Astrocyte of the spinal cord (primary cell): ENCODE measurements around the gene LGSN.
"Not testable (repeated sequence)": the region's sequence is repeated elsewhere in the genome, so short reads cannot be mapped to it uniquely, and the experiment has no call there.

ENCODE experiments used
- DNase-seq: peaks from one replicate; pipeline ENCODE4 v3.0.0; 2011; ENCODE audit warnings: low read depth, low spot score
- H3K4me3 ChIP-seq: 2 replicates; pipeline ENCODE4 v1.5.1; 2011; ENCODE audit warnings: low read depth, mild to moderate bottlenecking, low read length, moderate library complexity
- CTCF ChIP-seq: IDR thresholded peaks from 2 replicates; pipeline ENCODE4 v1.5.1; 2012; ENCODE audit warnings: low read depth, mild to moderate bottlenecking, low read length, inconsistent platforms
- in situ Hi-C: cut with HindIII; loops from 2 replicates; pipeline ENCODE4 v1.10.0; 2017; ENCODE audit warnings: low sequenced_read_pairs

Gene LGSN

DNA sequence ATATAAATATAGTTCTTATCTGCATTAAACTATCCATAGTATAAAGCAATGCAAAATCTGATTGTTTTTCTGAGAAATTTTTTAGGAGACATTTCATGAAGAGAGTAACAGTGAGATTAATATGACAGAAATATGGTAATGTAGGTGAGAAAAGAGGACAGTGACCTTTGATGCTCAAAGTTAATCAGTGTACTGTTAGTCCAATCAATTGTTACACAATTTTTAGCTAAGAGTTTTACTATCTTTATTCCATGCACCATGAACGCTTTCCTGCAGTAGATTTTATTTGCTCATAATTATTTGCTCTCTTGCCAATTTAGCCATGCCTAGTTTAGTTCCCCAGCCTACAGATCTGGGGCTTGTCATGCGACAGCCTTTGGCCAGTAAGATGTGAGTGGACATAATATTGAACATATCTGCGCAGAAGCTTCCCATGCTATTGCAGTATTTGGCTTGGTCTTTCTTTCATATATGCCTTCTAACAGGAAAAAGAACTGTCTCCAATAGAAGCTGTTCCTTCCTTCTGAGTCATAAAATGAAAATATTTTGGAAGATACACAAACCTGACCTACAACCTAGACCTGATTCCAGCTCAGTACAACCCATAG is 69.8 kb downstream of the LGSN start:
- no peak for TF ChIP-seq CTCF
- in situ Hi-C loops = no loop called here
- H3K4me3 ChIP-seq = no peak overlapping the region
- no peak for DNase-seq

DNA sequence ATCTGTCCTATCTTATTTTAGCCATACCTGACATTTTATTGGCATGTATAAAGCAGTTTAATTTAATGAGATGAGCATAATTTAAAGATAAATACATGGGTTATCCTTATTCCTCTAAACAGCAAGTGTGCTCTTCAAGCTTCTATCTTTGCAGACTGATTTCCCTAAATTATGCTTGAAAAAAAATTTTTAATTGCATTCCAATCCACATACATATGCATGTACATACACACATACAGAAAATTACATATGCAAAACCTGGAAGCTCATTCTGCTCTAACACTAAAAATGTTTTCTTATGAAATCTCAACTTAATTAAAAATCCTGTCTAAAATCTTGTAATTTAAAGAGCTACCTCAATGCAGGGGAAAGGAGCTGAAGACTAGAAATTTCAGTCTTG is 73.2 kb downstream of the LGSN start:
- H3K4me3 ChIP-seq = no peak overlapping the region
- no peak for TF ChIP-seq CTCF
- DNase-seq = no peak
- in situ Hi-C loops = no loop called here

DNA sequence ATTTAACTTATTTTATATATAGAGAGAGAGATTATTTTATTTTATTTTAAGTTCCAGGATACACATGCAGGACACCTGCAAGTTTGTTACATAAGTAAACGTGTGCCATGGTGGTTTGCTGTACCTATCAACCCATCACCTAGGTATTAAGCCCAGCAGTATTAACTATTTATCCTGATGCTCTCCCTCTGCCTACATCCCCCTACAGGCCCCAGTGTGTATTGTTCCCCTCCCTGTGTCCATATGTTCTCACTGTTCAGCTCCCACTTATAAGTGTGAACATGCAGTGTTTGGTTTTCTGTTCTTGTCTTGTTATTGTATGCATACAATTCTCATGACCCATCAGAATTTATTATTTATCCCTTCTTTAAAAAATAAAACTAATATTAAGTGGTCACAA is 73.9 kb downstream of the LGSN start:
- H3K4me3 ChIP-seq = no peak overlapping the region
- TF ChIP-seq CTCF = no peak
- no peak for DNase-seq
- in situ Hi-C loops = no loop called here

GRCh38 chr6:63245420-63245819 is 74.4 kb downstream of the LGSN start:
- no peak overlapping the region for H3K4me3 ChIP-seq
- in situ Hi-C loops = no loop called here
- TF ChIP-seq CTCF = no peak
- no peak for DNase-seq

DNA sequence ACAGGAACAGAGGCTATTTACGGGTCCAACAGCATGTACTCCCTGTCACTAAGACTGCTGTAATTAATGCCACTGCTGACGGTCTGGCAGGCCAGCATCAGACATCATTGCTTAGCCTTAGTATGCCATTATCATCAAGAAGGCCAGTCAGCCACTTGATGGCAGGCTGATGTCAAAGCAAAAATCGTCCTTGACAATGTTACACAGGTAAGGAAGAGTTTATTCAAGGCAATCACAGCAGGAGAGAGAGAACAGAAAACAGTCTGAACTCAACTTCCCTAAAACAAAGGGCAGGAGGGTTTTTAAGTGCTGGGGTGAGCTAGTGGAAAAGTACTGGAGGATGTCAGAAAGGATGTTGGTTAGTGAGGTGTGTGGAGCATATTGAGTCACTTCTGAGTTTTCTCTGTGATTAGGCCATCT is 83.4 kb downstream of the LGSN start:
- DNase-seq = no peak
- TF ChIP-seq CTCF = no peak
- in situ Hi-C loops = no loop called here
- no peak overlapping the region for H3K4me3 ChIP-seq

DNA sequence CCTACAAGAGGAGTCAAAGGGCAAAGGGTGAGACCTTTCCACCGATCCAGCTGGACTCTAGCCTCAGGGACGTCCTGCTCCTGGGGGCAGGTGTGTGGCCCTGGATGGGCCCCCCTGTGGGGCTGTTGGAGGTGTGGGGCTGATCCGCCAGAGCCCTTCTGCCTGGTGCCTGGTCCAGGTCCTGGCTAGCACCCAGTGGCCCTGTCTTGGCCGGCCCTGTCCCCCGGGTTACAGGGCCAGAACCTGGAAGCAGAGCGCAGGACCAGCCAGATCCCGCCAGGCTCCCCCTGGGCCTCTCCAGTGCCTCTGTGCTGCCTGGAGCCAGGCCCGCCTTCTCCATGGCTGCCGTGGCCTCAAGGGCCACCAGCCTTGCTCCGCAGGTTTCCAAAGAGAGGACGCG is 89.3 kb downstream of the LGSN start:
- H3K4me3 ChIP-seq, DNase-seq, in situ Hi-C loops: not testable (repeated sequence)

GRCh38 chr6:63230027-63230426 is 89.8 kb downstream of the LGSN start:
- H3K4me3 ChIP-seq, in situ Hi-C loops, DNase-seq: not testable (repeated sequence)

DNA sequence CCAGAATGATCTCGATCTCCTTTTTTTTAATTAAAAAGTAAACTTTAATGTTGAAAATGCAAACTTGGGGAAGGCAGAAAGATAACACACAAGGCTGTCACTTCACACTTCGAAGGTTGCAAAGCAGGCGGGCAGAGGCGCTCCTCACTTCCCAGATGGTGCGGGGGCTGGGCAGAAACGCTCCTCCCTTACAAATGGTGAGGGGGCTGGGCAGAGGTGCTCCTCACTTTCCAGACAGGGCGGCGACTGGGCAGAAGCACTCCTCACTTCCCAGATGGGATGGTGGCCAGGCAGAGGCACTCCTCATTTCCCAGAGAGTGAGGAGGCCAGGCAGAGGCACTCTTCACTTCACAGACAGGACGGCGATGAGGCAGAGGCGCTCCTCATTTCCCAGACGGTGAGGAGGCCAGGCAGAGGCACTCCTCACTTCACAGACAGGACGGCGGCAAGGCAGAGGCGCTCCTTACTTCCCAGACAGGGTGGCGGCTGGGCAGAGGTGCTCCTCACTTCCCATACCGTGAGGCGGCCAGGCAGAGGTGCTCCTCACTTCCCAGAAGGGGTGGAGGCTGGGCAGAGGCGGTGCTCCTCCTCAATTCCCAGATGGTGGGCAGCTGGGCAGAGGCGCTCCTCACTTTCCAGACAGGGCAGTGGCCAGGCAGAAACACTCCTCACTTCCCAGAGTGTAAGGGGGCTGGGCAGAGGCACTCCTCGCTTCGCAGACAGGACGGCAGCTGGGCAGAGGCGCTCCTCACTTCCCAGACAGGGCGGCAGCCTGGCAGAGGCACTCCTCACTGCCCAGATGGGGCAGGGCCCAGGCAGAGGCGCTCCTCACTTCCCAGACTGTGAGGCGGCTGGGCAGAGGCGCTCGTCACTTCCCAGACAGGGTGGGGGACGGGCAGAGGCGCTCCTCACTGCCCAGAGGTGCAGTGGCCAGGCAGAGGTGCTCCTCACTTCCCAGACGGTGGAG is 91.6 kb downstream of the LGSN start:
- DNase-seq, H3K4me3 ChIP-seq, in situ Hi-C loops: not testable (repeated sequence)

DNA sequence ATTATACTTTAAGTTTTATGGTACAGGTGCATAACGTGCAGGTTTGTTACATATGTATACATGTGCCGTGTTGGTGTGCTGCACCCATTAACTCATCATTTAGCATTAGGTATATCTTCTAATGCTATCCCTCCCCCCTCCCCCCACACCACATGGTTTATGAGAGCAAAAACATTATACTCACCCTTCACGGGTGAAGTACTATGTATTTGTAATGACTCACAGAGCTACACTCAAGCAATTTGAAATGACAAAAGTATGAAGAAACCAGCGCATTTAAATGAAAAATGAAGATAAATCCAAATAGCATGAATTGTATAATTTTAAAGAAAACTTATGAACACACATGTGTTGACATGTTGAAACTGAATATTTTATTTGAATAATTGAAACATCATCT is 93.8 kb downstream of the LGSN start:
- H3K4me3 ChIP-seq, DNase-seq, in situ Hi-C loops: not testable (repeated sequence)
